Fibroblast of lung (primary cell): ENCODE results near the gene SEMA7A. TPM values are rescaled to one million over a fixed set of nuclear protein-coding genes. Genes with fewer than 3 reads are reported as not detected.
A peak's percentile ranks its signal among the peaks of the same experiment; 100 is the strongest.
"Not testable (repeated sequence)": the region's sequence is repeated elsewhere in the genome, so short reads cannot be mapped to it uniquely, and the experiment has no call there.

Source experiments
- DNase-seq, 2 donors: peaks; one replicate each; pipeline versions ENCODE4 v3.0.0 to v3.0.0-alpha.2; 2010; ENCODE audit warnings: low read depth in 2 of 2
- H2AFZ ChIP-seq: 2 replicates; pipeline ENCODE4 v1.5.1; 2012; ENCODE audit warnings: low read length, control low read depth, inconsistent platforms
- H3K27ac ChIP-seq: 2 replicates; pipeline ENCODE4 v1.5.1; 2011; ENCODE audit warnings: low read length, control low read depth; ENCODE audit not compliant: insufficient read depth
- H3K27me3 ChIP-seq: 2 replicates; pipeline ENCODE4 v1.5.1; 2011; ENCODE audit warnings: mild to moderate bottlenecking, low read length; ENCODE audit not compliant: control insufficient read depth, insufficient read depth
- H3K36me3 ChIP-seq: 2 replicates; pipeline ENCODE4 v1.5.1; 2011; ENCODE audit warnings: low read length; ENCODE audit not compliant: control insufficient read depth, insufficient read depth
- H3K4me1 ChIP-seq: 2 replicates; pipeline ENCODE4 v1.5.1; 2011; ENCODE audit warnings: low read length; ENCODE audit not compliant: control insufficient read depth, insufficient read depth; ENCODE audit errors: extremely low read depth
- H3K4me2 ChIP-seq: 2 replicates; pipeline ENCODE4 v1.5.1; 2011; ENCODE audit warnings: low read length, control low read depth; ENCODE audit not compliant: insufficient read depth; ENCODE audit errors: extremely low read depth
- H3K4me3 ChIP-seq, 4 experiments: fragments of 200-600 bp in 1 of 4; sonication (generic) in 1 of 4; replicated peaks in 1 of 4; 2 replicates each; pipeline ENCODE4 v1.5.1; 2011 to 2016; ENCODE audit warnings: low read length in 4 of 4, low read depth in 3 of 4, mild to moderate bottlenecking in 3 of 4, control low read depth in 2 of 4, inconsistent platforms in 1 of 4, mixed read lengths in 1 of 4; ENCODE audit not compliant: insufficient read depth in 1 of 4; ENCODE audit errors: control extremely low read depth in 1 of 4
- H3K79me2 ChIP-seq: 2 replicates; pipeline ENCODE4 v1.5.1; 2012; ENCODE audit warnings: mild to moderate bottlenecking, low read length, inconsistent platforms; ENCODE audit not compliant: control insufficient read depth, insufficient read depth
- H3K9ac ChIP-seq: 2 replicates; pipeline ENCODE4 v1.5.1; 2011; ENCODE audit warnings: mild to moderate bottlenecking, low read length, control low read depth; ENCODE audit not compliant: insufficient read depth
- H3K9me3 ChIP-seq: 2 replicates; pipeline ENCODE4 v1.5.1; 2012; ENCODE audit warnings: low read depth, low read length; ENCODE audit not compliant: control insufficient read depth, insufficient read depth
- H4K20me1 ChIP-seq: 2 replicates; pipeline ENCODE4 v1.5.1; 2011; ENCODE audit warnings: low read length; ENCODE audit not compliant: control insufficient read depth, insufficient read depth; ENCODE audit errors: extremely low read depth
- EZH2 ChIP-seq: IDR thresholded peaks from 2 replicates; pipeline ENCODE4 v1.5.1; 2012; ENCODE audit warnings: low read length, control low read depth, mild to moderate bottlenecking; ENCODE audit errors: missing control alignments
- polyA plus RNA-seq, 2 donors: library from polyadenylated mRNA; depleted of rRNA in 1 of 2; stranded (reverse) in 1 of 2; unstranded in 1 of 2; fragments of >200 nt; gene quantifications; 2 replicates each; pipeline ENCODE4 v1.2.1, GENCODE V29; 2011 to 2012; ENCODE audit warnings: missing spikeins in 1 of 2
- total RNA-seq: library from RNA; depleted of rRNA; stranded (reverse); fragments of >200 nt; gene quantifications from 2 replicates; pipeline ENCODE4 v1.2.1, GENCODE V29; 2014
- TF ChIP-seq, protein P1 (sequence below), 2 donors: IDR thresholded peaks in 1 of 2; conservative IDR thresholded peaks in 1 of 2; 1 replicate in 1 of 2; 2 replicates in 1 of 2; pipeline ENCODE4 v1.5.1; 2011 to 2012; ENCODE audit warnings: low read length in 2 of 2, control low read depth in 1 of 2, inconsistent platforms in 1 of 2, low read depth in 1 of 2, mild to moderate bottlenecking in 1 of 2

The SEMA7A gene
- total and polyA plus RNA-seq, 2 donors (not counting 1 experiment from before 2014, with no cell fraction given): 5.6 to 12.5 TPM

DNA sequence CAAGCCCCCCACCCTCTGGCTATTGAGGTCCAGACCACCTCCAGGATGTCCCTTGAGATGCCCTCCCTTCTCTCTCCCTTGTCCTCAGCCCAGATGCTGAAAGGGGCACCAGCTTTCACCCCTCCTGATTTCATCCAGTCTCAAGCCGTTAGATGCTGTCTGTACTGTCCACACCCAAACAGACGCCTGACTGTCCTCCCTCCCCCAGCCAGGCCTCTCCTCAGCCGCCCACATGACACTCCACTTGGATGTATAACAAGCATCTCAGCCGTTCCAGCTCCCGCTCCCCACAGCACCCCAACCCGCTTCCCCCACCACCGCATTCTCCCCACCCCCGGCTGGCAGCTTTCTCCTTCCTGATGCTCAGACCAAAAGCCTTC, 41.3 kb downstream of the SEMA7A start:
- Histone ChIP-seq H4K20me1 (no peaks in the 10 kb centered on the region), H3K9me3 (no peaks in the 10 kb centered on the region), H3K4me1 (peaks cover 25% of the 10 kb centered on the region), H3K27me3 (no peaks in the 10 kb centered on the region), H2AFZ (peak overlapping the region; percentile 62), H3K36me3 (no peaks in the 10 kb centered on the region), H3K4me3 (no peak overlapping the region), H3K9ac (no peak overlapping the region), H3K27ac (no peak overlapping the region), H3K79me2 (no peaks in the 10 kb centered on the region), H3K4me2 (peak overlapping the region; percentile 55)
- TF ChIP-seq EZH2: no peak
- TF ChIP-seq, protein P1, sequence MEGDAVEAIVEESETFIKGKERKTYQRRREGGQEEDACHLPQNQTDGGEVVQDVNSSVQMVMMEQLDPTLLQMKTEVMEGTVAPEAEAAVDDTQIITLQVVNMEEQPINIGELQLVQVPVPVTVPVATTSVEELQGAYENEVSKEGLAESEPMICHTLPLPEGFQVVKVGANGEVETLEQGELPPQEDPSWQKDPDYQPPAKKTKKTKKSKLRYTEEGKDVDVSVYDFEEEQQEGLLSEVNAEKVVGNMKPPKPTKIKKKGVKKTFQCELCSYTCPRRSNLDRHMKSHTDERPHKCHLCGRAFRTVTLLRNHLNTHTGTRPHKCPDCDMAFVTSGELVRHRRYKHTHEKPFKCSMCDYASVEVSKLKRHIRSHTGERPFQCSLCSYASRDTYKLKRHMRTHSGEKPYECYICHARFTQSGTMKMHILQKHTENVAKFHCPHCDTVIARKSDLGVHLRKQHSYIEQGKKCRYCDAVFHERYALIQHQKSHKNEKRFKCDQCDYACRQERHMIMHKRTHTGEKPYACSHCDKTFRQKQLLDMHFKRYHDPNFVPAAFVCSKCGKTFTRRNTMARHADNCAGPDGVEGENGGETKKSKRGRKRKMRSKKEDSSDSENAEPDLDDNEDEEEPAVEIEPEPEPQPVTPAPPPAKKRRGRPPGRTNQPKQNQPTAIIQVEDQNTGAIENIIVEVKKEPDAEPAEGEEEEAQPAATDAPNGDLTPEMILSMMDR (conservative IDR thresholded peaks at IDR 0.05 in 1 of 2, IDR thresholded peaks at IDR 0.05 in 1 of 2; ENCODE audit: low read depth in 1 of 2, low read length in 2 of 2): no peak
- peak; percentile 27 to 61 for DNase-seq

DNA sequence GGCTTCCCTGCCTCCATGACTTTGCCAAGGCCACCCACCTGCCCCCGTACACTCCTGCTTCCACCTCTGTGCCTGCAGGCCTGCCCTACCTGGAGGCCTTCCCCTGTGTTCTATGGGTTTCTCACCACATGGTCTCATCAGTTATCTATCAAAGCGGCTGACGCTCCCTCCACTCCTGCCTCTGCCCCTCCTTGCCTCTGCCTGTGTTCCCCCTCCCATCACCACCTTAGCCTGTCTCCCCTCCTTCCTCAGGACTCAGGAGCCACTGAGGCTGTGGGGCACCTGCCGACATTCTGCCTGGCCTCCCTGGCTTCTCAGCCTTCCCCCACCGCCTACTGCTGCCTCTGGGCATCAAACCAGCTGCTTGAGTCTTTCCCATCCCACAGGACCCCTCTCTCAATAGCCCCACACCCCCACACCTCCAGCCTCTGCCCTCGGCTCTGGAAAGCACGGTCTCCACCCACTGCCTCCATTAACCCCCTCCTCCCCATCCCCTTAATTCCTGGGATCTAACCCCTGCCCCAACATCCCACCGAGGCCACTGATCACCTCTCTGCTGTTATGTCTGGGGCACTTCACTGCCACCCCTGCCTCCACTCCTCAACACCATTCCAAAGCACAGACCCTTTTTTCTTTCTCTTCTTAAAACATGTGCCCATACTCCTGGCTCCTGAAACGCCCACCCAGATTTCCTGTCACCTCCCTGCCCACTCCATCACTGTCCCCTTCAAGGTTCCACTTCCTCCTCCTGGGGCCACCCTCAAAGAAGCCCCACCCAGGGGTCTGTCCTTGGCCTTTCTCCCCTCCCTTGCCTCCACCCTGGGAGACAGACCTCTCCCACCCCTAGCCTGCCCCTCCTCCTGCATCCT, 41.9 kb downstream of the SEMA7A start:
- no peak for DNase-seq
- Histone ChIP-seq H3K4me2 (peak overlapping the region; percentile 55), H3K27me3 (no peaks in the 10 kb centered on the region), H2AFZ (peak overlapping the region; percentile 62), H3K9ac (no peak overlapping the region), H3K36me3 (no peaks in the 10 kb centered on the region), H3K4me3 (no peak overlapping the region), H3K79me2 (no peaks in the 10 kb centered on the region), H3K4me1 (peaks cover 19% of the 10 kb centered on the region), H3K9me3 (no peaks in the 10 kb centered on the region), H4K20me1 (no peaks in the 10 kb centered on the region), H3K27ac (no peak overlapping the region)
- TF ChIP-seq EZH2: no peak
- TF ChIP-seq, protein P1 (conservative IDR thresholded peaks at IDR 0.05 in 1 of 2, IDR thresholded peaks at IDR 0.05 in 1 of 2; ENCODE audit: low read depth in 1 of 2, low read length in 2 of 2): no peak

DNA sequence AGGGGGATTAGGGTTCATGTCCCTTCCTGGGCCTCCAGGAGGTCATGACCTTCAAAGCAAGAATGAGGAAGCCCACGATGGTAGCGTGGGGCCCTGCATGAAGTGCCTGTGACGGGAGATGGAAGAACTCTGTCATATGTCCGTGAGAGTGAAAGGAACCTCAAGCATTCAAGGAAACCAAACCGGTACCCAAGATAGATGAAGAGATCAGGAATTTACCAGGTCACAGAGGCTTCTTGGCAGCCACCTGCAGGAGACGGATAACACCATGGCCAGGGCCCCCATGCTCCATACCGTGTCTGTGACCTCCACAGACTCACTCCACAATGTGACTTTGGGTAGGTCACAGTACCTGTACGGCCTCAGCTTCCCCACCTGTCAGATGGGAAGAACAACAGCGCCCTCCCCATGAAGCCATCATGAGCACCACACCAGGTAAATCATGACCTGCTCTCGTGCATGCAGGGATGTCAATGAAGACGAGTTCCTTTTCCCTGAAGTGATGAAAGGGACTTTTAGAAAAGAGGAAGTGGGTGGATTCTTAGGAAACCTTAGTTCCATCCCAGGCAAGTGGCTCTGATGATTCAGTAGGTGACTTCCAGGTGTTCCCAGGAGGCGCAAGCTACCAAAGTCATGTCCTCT, 43.0 kb downstream of the SEMA7A start:
- Histone ChIP-seq H3K79me2 (no peaks in the 10 kb centered on the region), H3K4me2 (no peak overlapping the region), H3K27me3 (no peaks in the 10 kb centered on the region), H3K9me3 (no peaks in the 10 kb centered on the region), H4K20me1 (no peaks in the 10 kb centered on the region), H3K4me1 (peaks cover 10% of the 10 kb centered on the region), H3K9ac (no peak overlapping the region), H3K36me3 (no peaks in the 10 kb centered on the region), H3K4me3 (no peak overlapping the region), H3K27ac (no peak overlapping the region), H2AFZ (no peak overlapping the region)
- no peak for DNase-seq
- TF ChIP-seq, protein P1 (conservative IDR thresholded peaks at IDR 0.05 in 1 of 2, IDR thresholded peaks at IDR 0.05 in 1 of 2; ENCODE audit: low read depth in 1 of 2, low read length in 2 of 2): no peak
- TF ChIP-seq EZH2: no peak

DNA sequence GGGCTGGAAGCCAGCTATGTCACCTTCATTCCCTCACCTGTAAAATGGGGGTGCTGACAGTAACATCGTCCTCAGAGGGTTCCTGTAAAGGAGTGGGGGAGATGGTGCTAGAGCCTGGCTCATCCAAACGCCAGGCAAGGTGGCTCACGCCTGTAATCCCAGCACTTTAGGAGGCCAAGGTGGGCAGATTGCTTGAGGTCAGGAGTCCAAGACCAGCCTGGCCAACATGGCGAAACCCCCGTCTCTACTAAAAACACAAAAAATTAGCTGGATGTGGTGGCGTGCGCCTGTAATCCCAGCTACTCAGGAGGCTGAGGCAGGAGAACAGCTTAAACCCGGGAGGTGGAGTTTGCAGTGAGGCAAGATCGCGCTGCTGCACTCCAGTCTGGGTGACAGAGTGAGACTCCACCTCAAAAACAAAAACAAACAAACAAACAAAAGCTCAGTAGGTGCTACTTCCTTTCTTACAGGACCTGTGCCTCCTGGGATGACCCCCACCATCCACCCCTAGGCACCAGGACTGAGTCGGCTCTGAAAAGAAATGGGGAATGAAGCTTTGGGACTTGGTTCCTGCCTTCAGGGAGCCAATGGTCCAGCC, 43.6 kb downstream of the SEMA7A start:
- H3K27ac ChIP-seq, H3K4me1 ChIP-seq, H3K79me2 ChIP-seq, H2AFZ ChIP-seq, H3K4me2 ChIP-seq, DNase-seq, H3K4me3 ChIP-seq, H3K36me3 ChIP-seq, H3K9ac ChIP-seq, H3K9me3 ChIP-seq, H4K20me1 ChIP-seq, H3K27me3 ChIP-seq: not testable (repeated sequence)
